RKO (cell line): ENCODE results near the gene MPEG1.

Experiments
- DNase-seq: peaks from one replicate; pipeline ENCODE4 v3.0.0-alpha.2; 2016; ENCODE audit warnings: low spot score

The MPEG1 gene

GRCh38 chr11:59218893-59219292 lies 6.2 kb upstream of the MPEG1 start:
- no peak for DNase-seq

- DNase-seq: no peak
These were observed 5.6 kb upstream of the MPEG1 start for GRCh38 chr11:59218319-59218718.

DNA sequence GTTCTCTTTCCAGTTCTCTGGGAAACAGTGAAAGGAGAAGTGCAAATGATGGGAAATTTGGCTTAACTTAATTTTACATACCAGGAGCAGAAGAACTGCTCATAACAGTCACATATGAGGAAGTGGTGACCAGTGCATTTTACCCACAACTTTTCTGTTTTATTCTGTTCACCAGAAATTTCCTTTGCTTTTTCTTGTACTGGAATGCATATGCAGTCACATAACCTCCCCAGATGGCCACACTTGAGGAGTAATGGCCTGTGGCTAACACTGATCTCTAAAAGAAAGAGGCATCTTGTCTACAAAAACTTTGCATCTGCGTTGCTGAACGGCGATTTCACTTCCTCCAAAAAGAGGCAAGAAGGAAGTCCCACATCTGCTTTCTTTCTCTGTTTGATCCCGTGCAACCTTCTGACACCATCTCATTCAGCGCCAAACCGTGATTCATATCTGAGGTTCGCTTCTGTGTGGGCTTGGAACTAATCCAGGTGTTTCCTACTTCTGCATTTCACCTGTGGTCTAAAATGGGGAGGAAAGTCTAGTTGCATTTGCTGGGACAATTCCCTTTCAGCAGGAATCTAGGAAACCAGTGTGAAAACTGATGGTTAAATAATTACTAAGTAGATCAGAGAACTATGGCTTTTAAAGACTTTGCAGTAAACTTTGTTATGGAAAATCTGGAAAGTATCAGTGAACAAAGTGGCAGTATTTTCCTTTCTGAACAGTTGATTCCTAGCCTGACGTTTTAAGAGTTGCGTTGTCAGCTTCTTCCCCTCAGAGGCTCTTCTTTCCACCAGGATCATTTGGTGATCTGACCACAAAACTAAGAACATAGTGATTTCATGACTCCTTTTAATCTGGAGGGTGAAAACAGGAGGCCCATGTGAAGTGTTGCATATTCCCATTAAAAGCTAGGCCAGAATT lies 4.2 kb upstream of the MPEG1 start:
- DNase-seq: no peak

GRCh38 chr11:59214141-59214893 lies 1.6 kb upstream of the MPEG1 start:
- DNase-seq: no peak

DNA sequence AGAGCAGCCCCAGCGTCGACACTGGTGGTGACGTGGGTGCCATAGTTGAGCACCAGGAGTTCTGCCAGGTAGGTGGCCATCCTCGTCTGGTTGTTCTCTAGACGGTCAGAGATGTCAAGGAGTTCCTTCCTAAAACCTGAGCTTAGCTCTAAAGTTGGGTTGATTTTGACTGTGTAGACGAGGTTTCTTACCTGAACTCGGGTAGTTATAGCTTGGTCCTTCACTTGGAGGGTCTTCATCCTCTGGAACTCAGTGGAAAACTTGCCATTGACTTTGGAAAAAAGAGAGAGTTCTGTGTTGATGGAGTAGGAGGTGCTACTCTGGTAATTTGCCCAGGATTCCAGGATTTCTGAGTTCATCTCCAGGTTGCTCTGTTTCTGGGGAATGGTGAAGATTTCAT lies 505 bp downstream of the MPEG1 start:
- DNase-seq: no peak

- DNase-seq: no peak
These were observed 3.8 kb downstream of the MPEG1 start for GRCh38 chr11:59208956-59209355.

DNA sequence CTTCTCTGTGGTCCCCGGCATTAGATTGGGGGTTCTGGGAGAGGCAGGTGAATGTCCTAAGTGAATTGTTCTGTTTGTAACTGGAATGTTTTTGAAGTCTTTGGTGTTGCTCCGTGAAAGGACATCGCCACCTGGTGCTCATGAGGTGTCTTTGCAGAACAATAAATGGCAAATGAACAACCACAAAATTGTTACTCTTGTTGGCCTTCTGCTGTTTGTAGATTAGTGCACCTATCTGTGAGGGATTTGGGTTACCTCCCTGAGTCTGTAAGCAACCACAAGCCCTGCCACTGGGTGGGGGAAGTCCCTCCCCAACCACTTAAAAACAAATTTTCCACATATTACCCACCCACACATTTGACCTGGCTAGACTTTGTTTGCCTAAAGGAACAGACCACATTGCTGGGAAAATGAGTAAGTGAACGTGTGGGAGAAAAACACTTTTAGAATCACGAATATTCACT lies 4.7 kb downstream of the MPEG1 start:
- DNase-seq: peak; percentile 74

- DNase-seq: peak; percentile 15
These were observed 6.1 kb downstream of the MPEG1 start for GRCh38 chr11:59206635-59207034.

GRCh38 chr11:59205648-59206047 lies 7.1 kb downstream of the MPEG1 start:
- DNase-seq: no peak

GRCh38 chr11:59204746-59205145 lies 8.0 kb downstream of the MPEG1 start:
- no peak for DNase-seq

DNA sequence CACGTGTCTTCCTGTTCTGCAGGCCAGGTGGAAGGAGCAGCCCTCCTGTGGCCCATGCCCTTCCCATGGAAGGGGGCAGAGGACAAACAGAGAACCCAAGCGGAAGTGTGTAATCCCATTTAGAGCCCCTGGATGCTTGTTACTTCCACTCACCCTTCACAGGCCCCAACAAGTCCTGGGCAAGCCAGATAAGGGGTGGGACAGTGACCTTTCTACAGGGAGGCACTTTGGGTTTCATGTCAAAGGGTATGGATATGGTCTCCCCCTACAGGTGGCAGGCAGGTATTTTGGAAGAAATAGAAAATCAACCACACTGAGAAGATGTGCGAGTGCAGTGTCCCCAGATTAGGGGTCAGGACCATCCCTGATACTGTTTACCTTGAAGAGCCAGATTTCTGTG lies 11.4 kb downstream of the MPEG1 start:
- no peak for DNase-seq

- no peak for DNase-seq
These were observed 12.3 kb downstream of the MPEG1 start for GRCh38 chr11:59200423-59200746.

DNA sequence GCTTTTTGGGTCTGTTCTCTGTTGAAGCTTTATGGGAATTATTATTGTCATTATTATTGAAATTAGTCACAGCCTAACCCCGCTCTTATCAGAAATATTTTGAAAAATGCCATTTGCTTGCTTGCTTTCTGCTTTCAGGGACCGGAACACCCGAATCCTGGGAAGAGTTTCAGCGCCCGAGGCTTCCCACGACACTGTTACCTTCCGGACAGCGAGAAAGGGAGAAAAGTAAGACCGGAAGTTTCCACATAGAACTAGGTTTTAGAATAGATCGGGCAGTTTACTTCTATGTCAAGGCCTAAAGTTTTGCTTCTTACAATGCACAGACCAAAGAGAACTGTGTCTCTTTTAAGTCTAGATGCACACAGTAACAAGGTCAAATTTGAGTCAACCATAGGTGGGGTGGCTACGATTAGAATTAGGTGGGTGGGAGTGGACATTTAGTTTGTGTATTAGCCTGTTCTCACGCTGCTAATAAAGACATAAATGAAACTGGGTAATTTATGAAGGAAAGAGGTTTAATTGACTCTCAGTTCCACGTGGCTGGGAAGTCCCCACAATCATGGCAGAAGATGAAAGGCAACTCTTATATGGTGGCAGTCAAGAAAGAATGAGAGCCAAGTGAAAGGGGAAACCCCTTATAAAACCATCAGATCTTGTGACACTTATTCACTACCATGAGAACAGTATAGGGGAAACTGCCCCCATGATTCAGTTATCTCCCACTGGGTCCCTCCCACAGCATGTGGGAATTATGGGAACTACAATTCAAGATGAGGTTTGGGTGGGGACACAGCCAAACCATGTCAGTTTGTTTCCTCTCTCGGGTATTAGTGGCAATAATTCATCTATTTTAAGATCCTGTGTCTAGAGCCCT lies 12.9 kb downstream of the MPEG1 start:
- no peak for DNase-seq

DNA sequence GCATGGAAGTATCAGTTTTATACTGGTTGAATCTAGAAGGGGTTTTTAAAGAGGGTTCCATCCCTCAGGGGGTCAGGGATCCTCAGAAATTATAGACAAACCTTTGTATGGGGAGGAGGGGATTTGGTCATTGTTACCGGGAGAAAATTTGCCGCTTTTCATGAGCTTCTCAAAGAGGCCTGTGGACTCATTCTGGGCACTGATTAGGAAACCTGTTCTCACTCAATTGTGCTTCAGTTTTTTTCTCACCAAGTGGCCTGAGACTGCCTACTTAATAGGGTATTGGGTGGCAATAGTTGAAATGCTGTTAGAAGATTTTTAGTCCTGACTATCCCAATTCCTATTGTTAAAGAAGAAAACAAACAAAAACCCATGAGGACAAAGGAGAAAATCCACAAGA lies 14.0 kb downstream of the MPEG1 start:
- no peak for DNase-seq

GRCh38 chr11:59197991-59198390 lies 14.7 kb downstream of the MPEG1 start:
- no peak for DNase-seq

GRCh38 chr11:59196777-59197176 lies 15.9 kb downstream of the MPEG1 start:
- no peak for DNase-seq

DNA sequence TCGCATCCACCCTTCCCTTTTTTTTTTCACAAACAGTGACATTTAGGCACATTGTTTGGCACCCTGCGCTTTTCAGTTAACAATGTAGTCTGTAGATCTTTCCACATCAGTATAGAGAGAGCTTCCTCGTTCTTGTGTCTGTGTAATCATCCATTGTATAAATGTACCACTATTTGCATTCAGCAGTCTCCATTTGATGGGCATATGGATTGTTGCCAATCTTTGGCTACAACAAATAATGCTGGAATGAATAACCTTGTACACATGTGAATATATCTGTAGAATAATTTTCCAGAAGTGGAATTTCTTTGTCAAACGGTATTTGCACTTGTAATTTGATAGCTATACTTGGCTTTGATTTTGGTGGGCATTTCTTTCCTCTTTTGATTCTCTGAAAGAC lies 17.1 kb downstream of the MPEG1 start:
- DNase-seq: no peak

DNA sequence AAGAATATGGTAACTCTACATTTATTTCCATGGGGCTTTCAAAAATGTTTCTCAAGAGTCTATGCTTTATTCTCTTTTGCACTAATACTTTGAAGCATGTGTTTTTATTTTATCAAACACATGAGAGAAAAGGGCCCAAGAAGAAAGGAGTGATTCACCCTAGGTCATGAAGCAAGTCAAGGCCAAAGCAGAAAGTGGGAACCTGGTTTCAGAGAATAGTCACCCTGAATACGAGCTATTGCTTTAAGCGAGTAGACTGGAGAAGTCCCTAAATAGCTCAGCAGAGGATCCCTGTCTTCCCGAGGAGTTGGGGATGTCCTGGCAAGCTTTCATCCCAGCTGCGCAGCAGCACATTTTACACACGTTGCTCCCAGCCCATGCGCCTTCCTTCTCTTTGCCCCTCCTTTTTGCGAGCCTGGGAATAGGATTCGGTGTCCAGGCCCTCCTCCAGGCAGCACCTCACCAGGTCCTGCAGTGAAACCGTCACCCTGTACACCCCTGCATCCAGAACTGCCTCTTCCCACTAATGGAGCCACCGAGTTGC lies 19.1 kb downstream of the MPEG1 start:
- DNase-seq: no peak

GRCh38 chr11:59192446-59193020 lies 20.2 kb downstream of the MPEG1 start:
- no peak for DNase-seq

- no peak for DNase-seq
These were observed 20.8 kb downstream of the MPEG1 start for GRCh38 chr11:59191890-59192289.

- no peak for DNase-seq
These were observed 21.6 kb downstream of the MPEG1 start for GRCh38 chr11:59191095-59191494.

DNA sequence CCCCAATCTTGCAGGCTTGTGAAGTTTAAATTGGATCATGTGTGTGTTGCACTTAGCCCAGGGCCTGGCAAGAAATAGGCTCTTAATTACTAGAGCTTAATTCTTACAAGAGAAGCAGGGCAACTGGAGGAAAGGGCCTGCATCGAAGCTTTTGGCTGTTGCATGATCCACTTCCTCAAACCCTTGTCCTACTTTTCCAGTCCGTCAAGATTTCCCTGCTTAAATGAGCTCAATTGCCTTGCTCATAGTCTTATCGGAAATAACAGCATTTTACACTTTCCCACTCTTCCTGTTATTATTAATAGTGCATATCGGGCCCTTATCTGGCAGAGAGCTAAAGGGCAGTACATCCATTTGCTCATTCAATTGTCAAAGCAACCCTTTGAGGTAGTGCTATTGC lies 22.7 kb downstream of the MPEG1 start:
- DNase-seq: no peak
